Keratinocyte (primary cell): ENCODE results near the gene OR1N2. TPM values are rescaled to one million over a fixed set of nuclear protein-coding genes. Genes with fewer than 3 reads are reported as not detected.
"Not testable (repeated sequence)": the region's sequence is repeated elsewhere in the genome, so short reads cannot be mapped to it uniquely, and the experiment has no call there.

Experiments
- DNase-seq: peaks from one replicate; pipeline ENCODE4 v3.0.0-alpha.2; 2011; ENCODE audit warnings: low read depth, missing footprints, low spot score
- FAIRE-seq: peaks from 2 replicates; lab custom pipeline; 2011; peaks lifted over from hg19 to GRCh38; lab: Jason Lieb, UNC
- H2AFZ ChIP-seq: 2 replicates; pipeline ENCODE4 v1.6.0; 2012; ENCODE audit warnings: low read length, control low read depth, inconsistent platforms; ENCODE audit not compliant: control insufficient read depth
- H3K27ac ChIP-seq: 2 replicates; pipeline ENCODE4 v1.5.1; 2011; ENCODE audit warnings: low read length; ENCODE audit not compliant: control insufficient read depth, insufficient read depth
- H3K27me3 ChIP-seq: 3 replicates; pipeline ENCODE4 v1.6.0; 2011; ENCODE audit warnings: low read length; ENCODE audit not compliant: control insufficient read depth, insufficient read depth; ENCODE audit errors: extremely low read depth
- H3K36me3 ChIP-seq, 2 experiments: 2 replicates in 1 of 2; 3 replicates in 1 of 2; pipeline ENCODE4 v1.5.1; 2011; ENCODE audit warnings: low read length in 2 of 2, mild to moderate bottlenecking in 1 of 2; ENCODE audit not compliant: control insufficient read depth in 2 of 2, insufficient read depth in 2 of 2; ENCODE audit errors: extremely low read depth in 1 of 2
- H3K4me1 ChIP-seq: 3 replicates; pipeline ENCODE4 v1.5.1; 2011; ENCODE audit warnings: low read length; ENCODE audit not compliant: control insufficient read depth, insufficient read depth; ENCODE audit errors: extremely low read depth
- H3K4me2 ChIP-seq: 3 replicates; pipeline ENCODE4 v1.6.0; 2011; ENCODE audit warnings: low read depth, low read length; ENCODE audit not compliant: control insufficient read depth, insufficient read depth; ENCODE audit errors: extremely low read depth
- H3K4me3 ChIP-seq, 3 experiments: fragments of 200-600 bp in 1 of 3; sonication (generic) in 1 of 3; 2 replicates in 2 of 3; 3 replicates in 1 of 3; pipeline ENCODE4 v1.5.1; 2011 to 2016; ENCODE audit warnings: low read length in 3 of 3, mild to moderate bottlenecking in 3 of 3, control low read depth in 2 of 3, inconsistent platforms in 1 of 3, low read depth in 1 of 3, mixed read lengths in 1 of 3, mixed run types in 1 of 3, moderate library complexity in 1 of 3; ENCODE audit not compliant: control insufficient read depth in 2 of 3, insufficient read depth in 2 of 3; ENCODE audit errors: extremely low read depth in 1 of 3
- H3K79me2 ChIP-seq: 2 replicates; pipeline ENCODE4 v1.6.0; 2012; ENCODE audit warnings: low read length; ENCODE audit not compliant: control insufficient read depth, insufficient read depth
- H3K9ac ChIP-seq: 3 replicates; pipeline ENCODE4 v1.6.0; 2011; ENCODE audit warnings: low read length; ENCODE audit not compliant: control insufficient read depth, insufficient read depth; ENCODE audit errors: extremely low read depth
- H3K9me1 ChIP-seq: 3 replicates; pipeline ENCODE4 v1.6.0; 2011; ENCODE audit warnings: low read length; ENCODE audit not compliant: control insufficient read depth, insufficient read depth; ENCODE audit errors: extremely low read depth
- H3K9me3 ChIP-seq: 2 replicates; pipeline ENCODE4 v1.5.1; 2012; ENCODE audit warnings: low read depth, low read length; ENCODE audit not compliant: control insufficient read depth
- H4K20me1 ChIP-seq: 3 replicates; pipeline ENCODE4 v1.6.0; 2011; ENCODE audit warnings: low read length; ENCODE audit not compliant: control insufficient read depth, insufficient read depth; ENCODE audit errors: extremely low read depth
- EZH2 ChIP-seq: IDR thresholded peaks from one replicate; pipeline ENCODE4 v1.6.1; 2012; ENCODE audit warnings: inconsistent platforms, mild to moderate bottlenecking, low read length, moderate library complexity
- dilution Hi-C: fragments of 300-500 bp; cut with MboI; formaldehyde crosslinking; loops from one replicate; pipeline ENCODE4 v1.7.0; 2020; ENCODE audit warnings: low sequenced_read_pairs; ENCODE audit not compliant: extremely low pct_ligation_motif_present
- polyA plus RNA-seq, 5 experiments: library from polyadenylated mRNA; depleted of rRNA in 3 of 5; stranded (reverse) in 3 of 5; stranded (forward) in 1 of 5; unstranded in 1 of 5; fragments of >200 nt; gene quantifications; 1 replicate in 1 of 5; 2 replicates in 3 of 5; 3 replicates in 1 of 5; pipeline versions ENCODE4 v1.2.1 to v1.2.3, GENCODE V29; 2011 to 2012; ENCODE audit warnings: missing spikeins in 2 of 5, low read depth in 1 of 5, low replicate concordance in 1 of 5
- TF ChIP-seq, protein P1 (sequence below), 3 experiments: IDR thresholded peaks in 1 of 3; conservative IDR thresholded peaks in 1 of 3; optimal IDR thresholded peaks in 1 of 3; 2 replicates in 2 of 3; 3 replicates in 1 of 3; pipeline versions ENCODE3 to v1.5.1; 2011; ENCODE audit warnings: low read length in 3 of 3, mild to moderate bottlenecking in 3 of 3, moderate library complexity in 2 of 3, control low read depth in 1 of 3, inconsistent platforms in 1 of 3; ENCODE audit not compliant: insufficient read depth in 2 of 3; ENCODE audit errors: extremely low read depth in 1 of 3

OR1N2 gene
- polyA plus RNA-seq, 1 donor (not counting 4 experiments of a cell fraction or from before 2014, with no cell fraction given): not detected

DNA sequence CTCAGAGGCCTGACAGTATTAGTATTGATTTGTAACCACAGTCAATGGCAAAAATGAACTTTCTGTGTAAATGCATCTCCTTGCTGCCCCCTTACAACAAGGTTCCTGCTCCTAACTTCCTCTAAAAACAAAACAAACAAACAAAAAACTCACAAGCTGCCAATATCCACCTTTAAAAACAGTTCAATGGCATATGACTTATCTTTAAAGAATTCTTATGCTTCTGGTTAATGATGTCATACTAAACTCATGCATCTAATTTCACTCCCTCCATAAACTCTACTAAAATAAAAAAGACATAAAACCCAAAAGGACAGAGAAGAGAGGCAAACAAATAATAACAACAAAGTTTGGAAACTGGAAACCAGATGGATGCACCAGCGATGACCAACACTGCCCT is 16.8 kb upstream of the OR1N2 start:
- H3K9ac ChIP-seq: no peak overlapping the region
- H3K4me3 ChIP-seq: no peak overlapping the region
- no peak for TF ChIP-seq EZH2
- TF ChIP-seq, protein P1, sequence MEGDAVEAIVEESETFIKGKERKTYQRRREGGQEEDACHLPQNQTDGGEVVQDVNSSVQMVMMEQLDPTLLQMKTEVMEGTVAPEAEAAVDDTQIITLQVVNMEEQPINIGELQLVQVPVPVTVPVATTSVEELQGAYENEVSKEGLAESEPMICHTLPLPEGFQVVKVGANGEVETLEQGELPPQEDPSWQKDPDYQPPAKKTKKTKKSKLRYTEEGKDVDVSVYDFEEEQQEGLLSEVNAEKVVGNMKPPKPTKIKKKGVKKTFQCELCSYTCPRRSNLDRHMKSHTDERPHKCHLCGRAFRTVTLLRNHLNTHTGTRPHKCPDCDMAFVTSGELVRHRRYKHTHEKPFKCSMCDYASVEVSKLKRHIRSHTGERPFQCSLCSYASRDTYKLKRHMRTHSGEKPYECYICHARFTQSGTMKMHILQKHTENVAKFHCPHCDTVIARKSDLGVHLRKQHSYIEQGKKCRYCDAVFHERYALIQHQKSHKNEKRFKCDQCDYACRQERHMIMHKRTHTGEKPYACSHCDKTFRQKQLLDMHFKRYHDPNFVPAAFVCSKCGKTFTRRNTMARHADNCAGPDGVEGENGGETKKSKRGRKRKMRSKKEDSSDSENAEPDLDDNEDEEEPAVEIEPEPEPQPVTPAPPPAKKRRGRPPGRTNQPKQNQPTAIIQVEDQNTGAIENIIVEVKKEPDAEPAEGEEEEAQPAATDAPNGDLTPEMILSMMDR (optimal IDR thresholded peaks at IDR 0.05 in 1 of 3, IDR thresholded peaks at IDR 0.05 in 1 of 3, conservative IDR thresholded peaks at IDR 0.05 in 1 of 3; ENCODE audit: extremely low read depth in 1 of 3, insufficient read depth in 2 of 3, low read length in 3 of 3): no peak
- H3K27me3 ChIP-seq: no peaks in the 10 kb centered on the region
- H3K36me3 ChIP-seq: no peaks in the 10 kb centered on the region
- dilution Hi-C loops: no loop called here
- H3K79me2 ChIP-seq: no peaks in the 10 kb centered on the region
- H3K9me1 ChIP-seq: no peaks in the 10 kb centered on the region
- H3K27ac ChIP-seq: no peak overlapping the region
- H2AFZ ChIP-seq: no peak overlapping the region
- DNase-seq (no peak), FAIRE-seq (no peak)
- H3K9me3 ChIP-seq: no peaks in the 10 kb centered on the region
- no peak overlapping the region for H3K4me2 ChIP-seq
- H3K4me1 ChIP-seq: no peaks in the 10 kb centered on the region
- H4K20me1 ChIP-seq: no peaks in the 10 kb centered on the region

GRCh38 chr9:122537066-122537465 is 15.8 kb upstream of the OR1N2 start:
- DNase-seq, H3K27me3 ChIP-seq, H3K4me1 ChIP-seq, H3K4me3 ChIP-seq, H3K9me3 ChIP-seq, H3K9me1 ChIP-seq, H3K79me2 ChIP-seq, H3K36me3 ChIP-seq, H3K9ac ChIP-seq, dilution Hi-C loops, H4K20me1 ChIP-seq, H3K27ac ChIP-seq, FAIRE-seq, H3K4me2 ChIP-seq, H2AFZ ChIP-seq: not testable (repeated sequence)

DNA sequence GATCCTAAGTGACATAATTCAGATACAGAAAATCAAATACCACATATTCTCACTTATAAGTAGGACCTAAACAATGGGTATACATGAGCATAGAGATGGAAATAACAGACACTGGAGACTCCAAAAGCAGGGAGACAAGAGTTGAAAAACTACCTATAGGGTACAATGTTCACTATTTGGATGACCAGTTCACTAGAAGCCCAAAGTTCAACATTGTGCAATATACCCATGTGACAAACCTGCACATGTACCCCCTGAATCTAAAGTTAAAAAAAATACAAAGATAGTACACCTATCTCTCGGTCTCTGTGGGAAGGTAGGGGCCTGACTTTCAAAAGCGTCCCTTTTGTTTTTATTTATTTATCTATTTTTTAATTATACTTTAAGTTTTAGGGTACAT is 14.2 kb upstream of the OR1N2 start:
- no peaks in the 10 kb centered on the region for H4K20me1 ChIP-seq
- dilution Hi-C loops: no loop called here
- H3K36me3 ChIP-seq: no peaks in the 10 kb centered on the region
- no peaks in the 10 kb centered on the region for H3K9me3 ChIP-seq
- H3K4me2 ChIP-seq: no peak overlapping the region
- H2AFZ ChIP-seq: no peak overlapping the region
- DNase-seq (no peak), FAIRE-seq (no peak)
- no peak overlapping the region for H3K9ac ChIP-seq
- no peaks in the 10 kb centered on the region for H3K79me2 ChIP-seq
- H3K4me3 ChIP-seq: no peak overlapping the region
- H3K9me1 ChIP-seq: no peaks in the 10 kb centered on the region
- no peaks in the 10 kb centered on the region for H3K4me1 ChIP-seq
- no peak overlapping the region for H3K27ac ChIP-seq
- no peak for TF ChIP-seq EZH2
- TF ChIP-seq, protein P1 (optimal IDR thresholded peaks at IDR 0.05 in 1 of 3, IDR thresholded peaks at IDR 0.05 in 1 of 3, conservative IDR thresholded peaks at IDR 0.05 in 1 of 3; ENCODE audit: extremely low read depth in 1 of 3, insufficient read depth in 2 of 3, low read length in 3 of 3): no peak
- no peaks in the 10 kb centered on the region for H3K27me3 ChIP-seq
